ENCODE measurements around the gene IRF2BPL.

IRF2BPL gene

GRCh38 chr14:77002889-77003288 is 25.6 kb downstream of the IRF2BPL start:
- no peak for TF ChIP-seq CTCF (IDR thresholded peaks at IDR 0.05; ENCODE audit: borderline replicate concordance, control extremely low read depth, extremely low read depth, insufficient read depth, missing control alignments)
- no peak for DNase-seq (ENCODE audit: low spot score)
- in situ Hi-C loops (cut with MboI; ENCODE audit: low sequenced_read_pairs, unreplicated experiment), result no loop called here

DNA sequence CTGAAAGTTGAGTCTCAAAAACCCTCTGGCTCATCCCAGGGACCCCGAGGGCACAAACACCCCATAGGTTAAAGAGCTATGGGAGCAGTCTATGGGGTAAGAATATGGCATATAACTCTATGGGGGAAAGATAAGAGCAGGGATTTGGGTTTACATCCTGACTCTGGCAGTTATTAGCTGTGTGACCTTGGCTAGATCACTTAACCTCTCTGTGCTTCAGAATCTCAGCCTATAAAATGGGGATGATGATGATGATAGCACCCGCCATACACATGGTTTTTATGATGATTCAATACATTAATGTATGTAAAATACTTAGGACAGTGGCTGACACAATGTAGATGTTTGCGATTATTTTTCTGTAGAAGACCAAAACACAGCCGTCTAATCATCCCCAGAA is 26.2 kb downstream of the IRF2BPL start:
- TF ChIP-seq CTCF (IDR thresholded peaks at IDR 0.05; ENCODE audit: borderline replicate concordance, control extremely low read depth, extremely low read depth, insufficient read depth, missing control alignments), result no peak
- DNase-seq (ENCODE audit: low spot score), result no peak
- in situ Hi-C loops (cut with MboI; ENCODE audit: low sequenced_read_pairs, unreplicated experiment), result no loop called here

DNA sequence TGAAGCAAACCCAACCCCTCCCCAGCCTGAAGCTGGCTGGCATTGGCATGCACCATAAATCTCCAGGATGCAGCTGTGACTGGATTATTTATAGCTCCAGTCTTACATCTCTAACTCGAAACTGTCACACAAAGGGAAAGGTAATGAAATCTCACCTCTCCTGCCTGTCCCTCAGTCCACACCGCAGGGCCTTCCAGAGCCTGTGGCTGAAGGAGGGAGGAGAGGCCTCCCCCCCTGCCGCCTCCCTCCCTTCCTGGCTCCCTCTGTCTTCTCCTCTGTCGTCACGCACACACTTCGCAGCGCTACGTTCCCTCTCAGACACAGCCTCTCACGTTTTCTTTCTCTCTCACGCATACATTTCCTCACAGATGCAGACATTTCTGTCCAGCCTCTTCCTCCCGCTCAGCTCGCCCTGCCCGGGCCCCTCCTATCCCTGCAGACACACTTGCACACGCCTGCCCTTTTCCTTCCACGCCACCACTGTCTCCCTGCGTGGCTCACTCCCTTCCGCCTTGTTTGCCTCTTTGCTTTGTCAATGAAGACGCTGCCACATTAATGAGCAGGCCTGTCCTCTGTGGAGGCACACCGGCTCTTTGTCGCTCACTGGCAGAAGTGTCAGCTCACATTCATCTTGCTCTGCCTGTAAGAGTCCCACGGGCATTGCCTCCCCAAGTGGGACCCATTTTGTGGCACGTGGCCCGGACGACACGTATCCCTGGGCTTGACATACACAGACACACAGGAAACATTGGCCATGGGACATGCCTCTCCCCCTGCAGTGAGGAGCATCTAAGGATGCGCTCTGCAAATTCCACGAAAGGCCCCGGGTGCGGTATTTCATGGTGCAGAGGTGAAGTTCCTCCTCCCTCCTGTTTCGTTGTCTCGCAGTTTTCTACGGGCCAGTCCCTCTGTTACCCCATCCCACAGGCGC is 27.9 kb downstream of the IRF2BPL start:
- TF ChIP-seq CTCF (IDR thresholded peaks at IDR 0.05; ENCODE audit: borderline replicate concordance, control extremely low read depth, extremely low read depth, insufficient read depth, missing control alignments), result no peak
- peak; percentile 55 for DNase-seq (ENCODE audit: low spot score)
- in situ Hi-C loops (cut with MboI; ENCODE audit: low sequenced_read_pairs, unreplicated experiment), result no loop called here

DNA sequence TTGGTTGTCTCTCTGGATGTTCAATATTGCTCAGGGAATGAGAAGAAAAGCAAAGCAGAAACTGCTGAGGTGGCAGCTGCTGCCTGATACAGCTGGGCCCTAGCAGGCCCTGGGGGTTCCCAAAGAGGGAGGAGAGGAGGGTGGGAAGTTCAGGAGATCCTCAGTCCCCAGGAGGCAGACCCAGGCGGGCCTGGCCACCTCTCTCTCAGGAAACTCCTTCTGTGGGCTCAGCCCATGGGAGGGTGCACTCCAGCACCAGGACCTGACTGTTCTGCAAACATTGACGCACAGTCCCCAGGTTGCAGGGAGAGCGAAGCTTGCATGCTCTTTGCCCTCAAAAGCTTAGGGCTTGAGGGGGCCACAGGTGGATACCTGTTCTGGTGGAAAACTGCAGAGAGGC is 29.6 kb downstream of the IRF2BPL start:
- DNase-seq (ENCODE audit: low spot score), result no peak
- no peak for TF ChIP-seq CTCF (IDR thresholded peaks at IDR 0.05; ENCODE audit: borderline replicate concordance, control extremely low read depth, extremely low read depth, insufficient read depth, missing control alignments)
- in situ Hi-C loops (cut with MboI; ENCODE audit: low sequenced_read_pairs, unreplicated experiment), result no loop called here

- DNase-seq (ENCODE audit: low spot score), result no peak
- no peak for TF ChIP-seq CTCF (IDR thresholded peaks at IDR 0.05; ENCODE audit: borderline replicate concordance, control extremely low read depth, extremely low read depth, insufficient read depth, missing control alignments)
- in situ Hi-C loops (cut with MboI; ENCODE audit: low sequenced_read_pairs, unreplicated experiment), result no loop called here
Measured at GRCh38 chr14:76997257-76997970, 31.1 kb downstream of the IRF2BPL start.

DNA sequence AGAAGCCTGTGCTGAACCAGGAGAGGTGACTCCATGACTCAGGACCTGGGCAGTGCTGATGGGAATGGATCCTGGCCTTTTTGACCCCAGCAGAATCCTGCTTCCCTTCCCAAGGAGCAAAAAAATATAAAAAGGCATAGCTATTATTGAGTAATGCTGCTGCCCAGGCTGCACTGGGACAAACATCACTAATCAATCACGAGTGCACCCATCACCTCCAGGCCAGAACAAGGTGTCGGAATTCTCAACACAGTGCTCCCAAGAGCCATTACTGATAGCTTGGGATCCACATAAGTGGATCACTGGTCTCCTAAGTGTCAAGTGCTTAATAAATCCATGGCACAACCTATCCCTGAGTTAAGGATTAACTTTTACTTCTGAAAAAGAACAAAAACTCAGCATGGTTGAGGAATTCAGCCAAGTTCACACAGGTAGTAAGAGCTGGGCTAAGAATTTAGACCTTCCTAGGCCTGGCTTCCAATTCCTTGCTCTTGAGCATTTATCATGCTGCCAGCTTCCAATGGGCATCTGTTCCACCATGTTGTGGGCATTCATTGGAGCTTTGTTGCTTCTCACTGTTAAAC is 31.9 kb downstream of the IRF2BPL start:
- no peak for TF ChIP-seq CTCF (IDR thresholded peaks at IDR 0.05; ENCODE audit: borderline replicate concordance, control extremely low read depth, extremely low read depth, insufficient read depth, missing control alignments)
- in situ Hi-C loops (cut with MboI; ENCODE audit: low sequenced_read_pairs, unreplicated experiment), result no loop called here
- no peak for DNase-seq (ENCODE audit: low spot score)

All from GM13976 (cell line).